Measurements from ENCODE around the gene VASN. TPM values are rescaled to one million over a fixed set of nuclear protein-coding genes. Genes with fewer than 3 reads are reported as not detected.

Gene VASN
- total RNA-seq, 1 donor from 2014 or later, result 62.7 TPM

- H3K27ac Mint-ChIP-seq (ENCODE audit: unreplicated experiment), result peak overlapping the region; percentile 87
- H3K9me3 Mint-ChIP-seq (ENCODE audit: unreplicated experiment), result no peaks in the 10 kb centered on the region
- DNase-seq (ENCODE audit: extremely low spot score, unreplicated experiment), result no peak
- no peaks in the 10 kb centered on the region for H3K27me3 Mint-ChIP-seq (ENCODE audit: unreplicated experiment)
- peaks cover 37% of the 10 kb centered on the region for H3K4me1 Mint-ChIP-seq (ENCODE audit: unreplicated experiment)
- TF ChIP-seq CTCF (IDR thresholded peaks at IDR 0.05), result no peak
- H3K36me3 Mint-ChIP-seq (ENCODE audit: unreplicated experiment), result no peaks in the 10 kb centered on the region
- no peak overlapping the region for H3K4me3 Mint-ChIP-seq (ENCODE audit: unreplicated experiment)
These were observed 42.6 kb upstream of the VASN start for GRCh38 chr16:4328782-4329775.

GRCh38 chr16:4330277-4330874, 41.3 kb upstream of the VASN start:
- Mint-ChIP-seq H3K36me3 (ENCODE audit: unreplicated experiment) (no peaks in the 10 kb centered on the region), H3K4me3 (ENCODE audit: unreplicated experiment) (no peak overlapping the region), H3K9me3 (ENCODE audit: unreplicated experiment) (no peaks in the 10 kb centered on the region), H3K27ac (ENCODE audit: unreplicated experiment) (peak overlapping the region; percentile 63), H3K4me1 (ENCODE audit: unreplicated experiment) (peaks cover 29% of the 10 kb centered on the region), H3K27me3 (ENCODE audit: unreplicated experiment) (no peaks in the 10 kb centered on the region)
- DNase-seq (ENCODE audit: extremely low spot score, unreplicated experiment), result peak; percentile 94
- TF ChIP-seq CTCF (IDR thresholded peaks at IDR 0.05), result peak; percentile 96

- no peaks in the 10 kb centered on the region for H3K27me3 Mint-ChIP-seq (ENCODE audit: unreplicated experiment)
- no peak overlapping the region for H3K27ac Mint-ChIP-seq (ENCODE audit: unreplicated experiment)
- no peak for TF ChIP-seq CTCF (IDR thresholded peaks at IDR 0.05)
- no peak for DNase-seq (ENCODE audit: extremely low spot score, unreplicated experiment)
- peaks cover 19% of the 10 kb centered on the region for H3K4me1 Mint-ChIP-seq (ENCODE audit: unreplicated experiment)
- H3K36me3 Mint-ChIP-seq (ENCODE audit: unreplicated experiment), result peaks cover 4% of the 10 kb centered on the region
- H3K4me3 Mint-ChIP-seq (ENCODE audit: unreplicated experiment), result no peak overlapping the region
- H3K9me3 Mint-ChIP-seq (ENCODE audit: unreplicated experiment), result no peaks in the 10 kb centered on the region
These were observed 39.6 kb upstream of the VASN start for GRCh38 chr16:4332083-4332482.

GRCh38 chr16:4332623-4333307, 38.9 kb upstream of the VASN start:
- no peaks in the 10 kb centered on the region for H3K27me3 Mint-ChIP-seq (ENCODE audit: unreplicated experiment)
- peaks cover 4% of the 10 kb centered on the region for H3K36me3 Mint-ChIP-seq (ENCODE audit: unreplicated experiment)
- no peaks in the 10 kb centered on the region for H3K9me3 Mint-ChIP-seq (ENCODE audit: unreplicated experiment)

More at GRCh38 chr16:4332623-4333307, 38.9 kb upstream of the VASN start:
- no peak for DNase-seq (ENCODE audit: extremely low spot score, unreplicated experiment)
- Mint-ChIP-seq H3K4me1 (ENCODE audit: unreplicated experiment) (peaks cover 19% of the 10 kb centered on the region), H3K4me3 (ENCODE audit: unreplicated experiment) (no peak overlapping the region), H3K27ac (ENCODE audit: unreplicated experiment) (no peak overlapping the region)
- no peak for TF ChIP-seq CTCF (IDR thresholded peaks at IDR 0.05)

All from osteocyte (in vitro differentiated cells).